Keratinocyte (primary cell): ENCODE data around the gene ADGRV1. TPM values are rescaled to one million over a fixed set of nuclear protein-coding genes. Genes with fewer than 3 reads are reported as not detected.

Experiments used
- DNase-seq: peaks from one replicate; pipeline ENCODE4 v3.0.0-alpha.2; 2011; ENCODE audit warnings: low read depth, missing footprints, low spot score
- FAIRE-seq: peaks from 2 replicates; lab custom pipeline; 2011; peaks lifted over from hg19 to GRCh38; lab: Jason Lieb, UNC
- H2AFZ ChIP-seq: 2 replicates; pipeline ENCODE4 v1.6.0; 2012; ENCODE audit warnings: low read length, control low read depth, inconsistent platforms; ENCODE audit not compliant: control insufficient read depth
- H3K27ac ChIP-seq: 2 replicates; pipeline ENCODE4 v1.5.1; 2011; ENCODE audit warnings: low read length; ENCODE audit not compliant: control insufficient read depth, insufficient read depth
- H3K27me3 ChIP-seq: 3 replicates; pipeline ENCODE4 v1.6.0; 2011; ENCODE audit warnings: low read length; ENCODE audit not compliant: control insufficient read depth, insufficient read depth; ENCODE audit errors: extremely low read depth
- H3K36me3 ChIP-seq, 2 experiments: 2 replicates in 1 of 2; 3 replicates in 1 of 2; pipeline ENCODE4 v1.5.1; 2011; ENCODE audit warnings: low read length in 2 of 2, mild to moderate bottlenecking in 1 of 2; ENCODE audit not compliant: control insufficient read depth in 2 of 2, insufficient read depth in 2 of 2; ENCODE audit errors: extremely low read depth in 1 of 2
- H3K4me1 ChIP-seq: 3 replicates; pipeline ENCODE4 v1.5.1; 2011; ENCODE audit warnings: low read length; ENCODE audit not compliant: control insufficient read depth, insufficient read depth; ENCODE audit errors: extremely low read depth
- H3K4me2 ChIP-seq: 3 replicates; pipeline ENCODE4 v1.6.0; 2011; ENCODE audit warnings: low read depth, low read length; ENCODE audit not compliant: control insufficient read depth, insufficient read depth; ENCODE audit errors: extremely low read depth
- H3K4me3 ChIP-seq, 3 experiments: fragments of 200-600 bp in 1 of 3; sonication (generic) in 1 of 3; 2 replicates in 2 of 3; 3 replicates in 1 of 3; pipeline ENCODE4 v1.5.1; 2011 to 2016; ENCODE audit warnings: low read length in 3 of 3, mild to moderate bottlenecking in 3 of 3, control low read depth in 2 of 3, inconsistent platforms in 1 of 3, low read depth in 1 of 3, mixed read lengths in 1 of 3, mixed run types in 1 of 3, moderate library complexity in 1 of 3; ENCODE audit not compliant: control insufficient read depth in 2 of 3, insufficient read depth in 2 of 3; ENCODE audit errors: extremely low read depth in 1 of 3
- H3K79me2 ChIP-seq: 2 replicates; pipeline ENCODE4 v1.6.0; 2012; ENCODE audit warnings: low read length; ENCODE audit not compliant: control insufficient read depth, insufficient read depth
- H3K9ac ChIP-seq: 3 replicates; pipeline ENCODE4 v1.6.0; 2011; ENCODE audit warnings: low read length; ENCODE audit not compliant: control insufficient read depth, insufficient read depth; ENCODE audit errors: extremely low read depth
- H3K9me1 ChIP-seq: 3 replicates; pipeline ENCODE4 v1.6.0; 2011; ENCODE audit warnings: low read length; ENCODE audit not compliant: control insufficient read depth, insufficient read depth; ENCODE audit errors: extremely low read depth
- H3K9me3 ChIP-seq: 2 replicates; pipeline ENCODE4 v1.5.1; 2012; ENCODE audit warnings: low read depth, low read length; ENCODE audit not compliant: control insufficient read depth
- H4K20me1 ChIP-seq: 3 replicates; pipeline ENCODE4 v1.6.0; 2011; ENCODE audit warnings: low read length; ENCODE audit not compliant: control insufficient read depth, insufficient read depth; ENCODE audit errors: extremely low read depth
- EZH2 ChIP-seq: IDR thresholded peaks from one replicate; pipeline ENCODE4 v1.6.1; 2012; ENCODE audit warnings: inconsistent platforms, mild to moderate bottlenecking, low read length, moderate library complexity
- dilution Hi-C: fragments of 300-500 bp; cut with MboI; formaldehyde crosslinking; loops from one replicate; pipeline ENCODE4 v1.7.0; 2020; ENCODE audit warnings: low sequenced_read_pairs; ENCODE audit not compliant: extremely low pct_ligation_motif_present
- polyA plus RNA-seq, 5 experiments: library from polyadenylated mRNA; depleted of rRNA in 3 of 5; stranded (reverse) in 3 of 5; stranded (forward) in 1 of 5; unstranded in 1 of 5; fragments of >200 nt; gene quantifications; 1 replicate in 1 of 5; 2 replicates in 3 of 5; 3 replicates in 1 of 5; pipeline versions ENCODE4 v1.2.1 to v1.2.3, GENCODE V29; 2011 to 2012; ENCODE audit warnings: missing spikeins in 2 of 5, low read depth in 1 of 5, low replicate concordance in 1 of 5
- TF ChIP-seq, protein P1 (sequence below), 3 experiments: IDR thresholded peaks in 1 of 3; conservative IDR thresholded peaks in 1 of 3; optimal IDR thresholded peaks in 1 of 3; 2 replicates in 2 of 3; 3 replicates in 1 of 3; pipeline versions ENCODE3 to v1.5.1; 2011; ENCODE audit warnings: low read length in 3 of 3, mild to moderate bottlenecking in 3 of 3, moderate library complexity in 2 of 3, control low read depth in 1 of 3, inconsistent platforms in 1 of 3; ENCODE audit not compliant: insufficient read depth in 2 of 3; ENCODE audit errors: extremely low read depth in 1 of 3

Gene ADGRV1
- polyA plus RNA-seq, 1 donor (not counting 4 experiments of a cell fraction or from before 2014, with no cell fraction given): 0.05 TPM

- H4K20me1 ChIP-seq: no peaks in the 10 kb centered on the region
- no peaks in the 10 kb centered on the region for H3K79me2 ChIP-seq
- H3K9me1 ChIP-seq: no peaks in the 10 kb centered on the region
- H3K27me3 ChIP-seq: no peaks in the 10 kb centered on the region
- H3K36me3 ChIP-seq: no peaks in the 10 kb centered on the region
- FAIRE-seq (no peak), DNase-seq (no peak)
- H3K27ac ChIP-seq: no peak overlapping the region
- H3K9me3 ChIP-seq: no peaks in the 10 kb centered on the region
- H3K4me3 ChIP-seq: no peak overlapping the region
- no peak overlapping the region for H3K9ac ChIP-seq
- no peak for TF ChIP-seq EZH2
- TF ChIP-seq, protein P1, sequence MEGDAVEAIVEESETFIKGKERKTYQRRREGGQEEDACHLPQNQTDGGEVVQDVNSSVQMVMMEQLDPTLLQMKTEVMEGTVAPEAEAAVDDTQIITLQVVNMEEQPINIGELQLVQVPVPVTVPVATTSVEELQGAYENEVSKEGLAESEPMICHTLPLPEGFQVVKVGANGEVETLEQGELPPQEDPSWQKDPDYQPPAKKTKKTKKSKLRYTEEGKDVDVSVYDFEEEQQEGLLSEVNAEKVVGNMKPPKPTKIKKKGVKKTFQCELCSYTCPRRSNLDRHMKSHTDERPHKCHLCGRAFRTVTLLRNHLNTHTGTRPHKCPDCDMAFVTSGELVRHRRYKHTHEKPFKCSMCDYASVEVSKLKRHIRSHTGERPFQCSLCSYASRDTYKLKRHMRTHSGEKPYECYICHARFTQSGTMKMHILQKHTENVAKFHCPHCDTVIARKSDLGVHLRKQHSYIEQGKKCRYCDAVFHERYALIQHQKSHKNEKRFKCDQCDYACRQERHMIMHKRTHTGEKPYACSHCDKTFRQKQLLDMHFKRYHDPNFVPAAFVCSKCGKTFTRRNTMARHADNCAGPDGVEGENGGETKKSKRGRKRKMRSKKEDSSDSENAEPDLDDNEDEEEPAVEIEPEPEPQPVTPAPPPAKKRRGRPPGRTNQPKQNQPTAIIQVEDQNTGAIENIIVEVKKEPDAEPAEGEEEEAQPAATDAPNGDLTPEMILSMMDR (optimal IDR thresholded peaks at IDR 0.05 in 1 of 3, IDR thresholded peaks at IDR 0.05 in 1 of 3, conservative IDR thresholded peaks at IDR 0.05 in 1 of 3; ENCODE audit: extremely low read depth in 1 of 3, insufficient read depth in 2 of 3, low read length in 3 of 3): no peak
- H2AFZ ChIP-seq: no peak overlapping the region
- no peaks in the 10 kb centered on the region for H3K4me1 ChIP-seq
- dilution Hi-C loops: no loop called here
- no peak overlapping the region for H3K4me2 ChIP-seq
Observed at GRCh38 chr5:90740244-90740799, 181.7 kb downstream of the ADGRV1 start.

DNA sequence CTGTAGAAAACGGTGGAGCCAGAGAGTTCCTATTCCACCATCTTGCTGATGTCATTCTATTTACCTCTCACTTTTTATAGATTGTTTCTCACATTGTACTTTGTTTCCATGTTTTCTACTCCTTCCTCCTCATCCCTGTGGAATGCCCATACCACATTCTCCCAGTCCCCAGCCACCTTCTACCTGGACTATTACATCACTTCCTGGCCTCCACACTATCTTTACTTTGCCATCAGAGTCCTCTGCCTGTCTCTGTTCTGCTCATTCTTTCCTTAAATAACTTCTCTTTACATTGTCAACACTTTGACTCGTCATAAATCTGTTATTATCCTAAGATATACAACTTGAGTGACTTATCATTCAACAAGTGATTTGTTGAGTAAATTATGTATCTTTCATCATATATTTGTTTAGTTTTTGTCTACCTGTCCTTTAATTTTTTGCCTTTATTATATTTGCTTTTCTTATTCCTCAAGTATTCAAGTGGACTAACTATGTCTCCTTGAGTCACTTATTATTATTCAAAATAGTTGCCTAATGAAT, 182.5 kb downstream of the ADGRV1 start:
- Histone ChIP-seq H3K27ac (no peak overlapping the region), H3K36me3 (no peaks in the 10 kb centered on the region), H3K9ac (no peak overlapping the region), H3K9me1 (no peaks in the 10 kb centered on the region), H3K79me2 (no peaks in the 10 kb centered on the region), H3K27me3 (no peaks in the 10 kb centered on the region), H3K9me3 (no peaks in the 10 kb centered on the region), H4K20me1 (no peaks in the 10 kb centered on the region), H3K4me3 (no peak overlapping the region), H3K4me2 (no peak overlapping the region), H3K4me1 (no peaks in the 10 kb centered on the region), H2AFZ (no peak overlapping the region)
- no peak for DNase-seq
- dilution Hi-C loops: no loop called here
- FAIRE-seq: no peak
- no peak for TF ChIP-seq EZH2
- TF ChIP-seq, protein P1 (optimal IDR thresholded peaks at IDR 0.05 in 1 of 3, IDR thresholded peaks at IDR 0.05 in 1 of 3, conservative IDR thresholded peaks at IDR 0.05 in 1 of 3; ENCODE audit: extremely low read depth in 1 of 3, insufficient read depth in 2 of 3, low read length in 3 of 3): no peak
